ENCODE measurements around the gene HSPB6. TPM values are rescaled to one million over a fixed set of nuclear protein-coding genes. Genes with fewer than 3 reads are reported as not detected.

The HSPB6 gene, protein sequence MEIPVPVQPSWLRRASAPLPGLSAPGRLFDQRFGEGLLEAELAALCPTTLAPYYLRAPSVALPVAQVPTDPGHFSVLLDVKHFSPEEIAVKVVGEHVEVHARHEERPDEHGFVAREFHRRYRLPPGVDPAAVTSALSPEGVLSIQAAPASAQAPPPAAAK
- total RNA-seq: 55.8 and 106 TPM in 2 replicates

DNA sequence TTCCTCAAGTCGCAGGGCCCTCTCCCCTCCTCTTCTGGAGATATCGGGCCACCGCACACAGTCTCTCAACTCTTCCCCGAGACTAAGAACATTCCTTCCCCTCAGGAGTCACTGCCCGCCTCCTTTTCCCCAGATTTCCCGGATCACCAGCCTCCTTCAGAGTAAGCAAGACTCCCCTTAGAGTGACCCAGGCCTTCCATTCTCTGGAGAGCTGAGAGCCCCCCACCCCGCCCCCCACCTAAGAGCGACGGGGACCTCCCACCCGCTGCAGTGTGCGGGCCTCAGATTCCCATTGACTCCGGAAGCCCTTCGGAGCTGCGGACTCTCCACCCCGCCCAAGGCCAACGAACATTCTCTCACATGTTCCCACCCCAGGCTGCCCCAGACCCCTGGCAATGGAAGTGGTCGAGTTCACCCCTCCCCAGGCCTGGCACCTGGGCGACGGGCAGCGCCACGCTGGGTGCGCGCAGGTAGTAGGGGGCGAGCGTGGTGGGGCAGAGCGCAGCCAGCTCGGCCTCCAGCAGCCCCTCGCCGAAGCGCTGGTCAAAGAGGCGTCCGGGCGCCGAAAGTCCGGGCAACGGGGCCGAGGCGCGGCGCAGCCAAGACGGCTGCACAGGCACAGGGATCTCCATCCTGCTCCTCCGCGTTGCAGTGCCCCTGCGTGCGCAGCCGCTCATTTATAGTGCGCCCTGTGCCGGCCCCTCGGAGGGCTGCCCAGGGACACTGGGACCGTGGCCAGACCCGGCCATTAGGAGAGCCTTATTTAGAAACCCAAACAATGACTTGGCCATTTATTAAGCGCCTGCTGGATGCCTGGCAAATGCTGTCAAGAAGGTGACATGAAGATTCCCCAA is at the start of gene HSPB6:
Gene HSPB6, minus strand, starts transcription at position 653 of the 854 bp plus-strand sequence. Its CDS starts 21 bp downstream, at position 632.

DNA sequence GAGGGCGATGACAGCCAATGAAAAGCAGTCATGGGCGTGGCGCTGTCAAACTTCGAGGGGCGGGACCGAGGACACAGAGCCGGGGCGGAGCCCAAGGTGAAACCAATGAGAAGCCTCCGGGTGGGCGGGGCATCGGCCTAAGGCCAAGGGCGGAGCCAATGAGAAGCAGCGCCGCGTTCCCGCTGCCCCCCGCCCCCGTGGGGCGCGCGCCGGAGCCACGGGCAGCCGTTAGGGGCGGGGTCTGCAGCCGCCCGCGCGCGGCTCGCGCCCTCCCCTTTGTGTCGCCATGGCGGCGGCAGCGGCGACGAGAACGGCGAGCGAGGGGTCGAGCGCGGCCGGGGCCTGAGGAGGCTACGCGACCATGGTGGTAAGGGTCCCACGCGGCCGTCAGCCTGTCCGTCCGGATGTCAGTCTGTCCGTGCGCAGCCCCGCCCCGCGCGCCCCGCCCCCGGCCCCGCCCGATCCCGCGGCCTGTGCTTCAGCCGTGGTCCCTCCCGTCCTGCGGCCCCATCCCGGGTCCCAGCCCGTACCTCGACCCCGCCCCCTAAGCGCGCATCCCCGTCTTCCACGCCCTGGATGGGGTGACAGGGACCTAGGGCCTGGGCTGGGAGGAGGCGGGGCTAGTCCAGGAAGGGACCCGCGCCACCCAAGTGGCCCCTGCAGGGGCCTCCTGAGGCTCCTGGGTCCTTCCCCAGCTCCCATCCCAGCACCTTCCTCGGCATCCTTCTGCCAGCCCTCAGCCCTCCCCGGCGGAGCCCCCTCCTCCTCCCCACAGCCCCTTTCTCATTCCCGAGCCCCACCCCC is 18.7 kb upstream of the HSPB6 start, which contains the start of gene ARHGAP33:
Gene ARHGAP33, plus strand, starts transcription at position 267 of the 804 bp plus-strand sequence. Its CDS starts 95 bp downstream, at position 362.

DNA sequence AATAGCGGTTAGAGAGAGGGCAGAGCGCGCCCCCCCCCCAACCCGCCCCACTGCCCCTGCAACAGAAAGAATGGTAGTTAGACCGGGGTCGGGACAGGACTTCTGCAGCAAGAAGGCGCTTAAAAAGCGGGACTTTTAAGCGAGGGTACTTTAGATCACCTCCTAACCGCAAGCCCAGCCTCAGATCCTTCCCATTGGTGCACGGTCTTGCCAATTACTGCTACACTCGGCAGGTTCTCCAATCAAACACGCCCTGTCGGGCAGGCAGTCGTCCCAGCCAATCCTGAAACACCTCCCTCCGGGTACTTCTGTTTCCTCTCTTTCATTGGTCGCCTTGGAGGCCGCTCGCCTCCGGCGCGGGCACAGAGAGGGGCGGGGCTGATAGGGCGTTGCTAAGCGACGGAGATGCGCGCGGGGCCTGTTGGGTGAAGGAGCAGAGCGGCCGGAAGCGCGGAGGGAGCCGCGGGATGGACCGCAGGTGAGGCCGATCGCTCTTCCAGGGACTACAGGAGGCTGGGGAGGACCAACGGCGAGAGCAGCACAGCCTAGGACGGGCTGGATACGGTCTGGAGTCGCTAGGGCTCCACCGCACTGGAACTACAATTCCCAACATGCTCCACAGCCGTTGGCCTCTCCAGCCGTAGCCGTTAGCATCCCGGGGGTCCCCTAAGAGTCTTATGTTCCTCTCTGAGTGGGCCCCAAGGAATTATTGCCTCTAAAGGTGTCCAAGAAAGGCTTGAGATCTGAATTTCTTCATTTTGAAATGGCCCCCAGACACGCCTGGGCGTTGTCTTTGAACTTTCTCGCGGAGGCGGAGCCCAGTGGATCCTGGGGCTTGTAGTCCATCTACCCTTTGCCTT is 1.1 kb upstream of the HSPB6 start, which contains the start of gene PROSER3:
Gene PROSER3, plus strand, starts transcription at position 428 of the 860 bp plus-strand sequence. Its CDS starts 40 bp downstream, at position 468.

DNA sequence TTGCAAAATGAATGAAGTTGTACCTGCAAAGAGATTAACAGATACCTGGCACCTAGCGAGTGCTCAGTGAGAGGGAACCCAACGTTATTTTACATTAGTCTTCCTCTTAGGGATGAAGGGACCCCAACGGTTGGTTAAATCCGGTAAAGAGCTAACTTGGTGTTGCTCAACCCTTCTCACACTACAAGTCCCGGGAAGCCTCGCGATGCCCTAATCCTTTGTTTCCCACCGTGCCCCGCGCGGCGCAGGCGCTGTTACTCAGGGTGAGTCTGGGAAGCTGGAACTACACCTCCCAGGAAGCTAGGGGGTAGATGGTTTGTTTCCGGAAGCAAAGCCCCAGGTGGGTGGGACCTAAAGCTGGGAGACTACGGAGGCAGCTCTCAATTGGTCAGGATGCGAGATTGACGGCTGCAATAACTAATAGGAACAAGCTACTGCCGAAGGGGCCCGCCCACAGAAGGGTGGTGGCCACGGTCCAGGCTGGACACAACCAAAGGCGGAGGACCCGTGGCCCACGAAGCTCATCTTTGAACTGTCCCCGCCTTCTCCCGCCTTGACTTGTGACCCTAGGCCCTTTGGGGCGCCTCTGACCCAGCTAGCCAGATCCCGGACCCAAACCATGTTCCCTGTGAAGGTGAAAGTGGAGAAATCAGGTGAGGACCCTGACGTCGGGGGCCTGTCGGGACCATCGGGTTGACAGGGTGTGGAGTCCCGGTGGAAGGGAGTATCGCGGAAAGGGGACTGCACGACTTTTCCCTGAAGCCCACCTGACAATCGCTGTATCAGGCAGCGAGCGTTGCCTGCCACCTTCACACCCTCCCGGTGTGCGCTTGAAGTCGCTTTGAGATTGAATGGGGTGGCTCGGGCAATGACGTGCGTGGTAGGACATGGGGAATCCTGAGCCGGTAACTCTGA is 8.5 kb downstream of the HSPB6 start, which contains the start of gene LIN37:
Gene LIN37, plus strand, starts transcription at position 471 of the 915 bp plus-strand sequence. Its CDS starts 149 bp downstream, at position 620.

DNA sequence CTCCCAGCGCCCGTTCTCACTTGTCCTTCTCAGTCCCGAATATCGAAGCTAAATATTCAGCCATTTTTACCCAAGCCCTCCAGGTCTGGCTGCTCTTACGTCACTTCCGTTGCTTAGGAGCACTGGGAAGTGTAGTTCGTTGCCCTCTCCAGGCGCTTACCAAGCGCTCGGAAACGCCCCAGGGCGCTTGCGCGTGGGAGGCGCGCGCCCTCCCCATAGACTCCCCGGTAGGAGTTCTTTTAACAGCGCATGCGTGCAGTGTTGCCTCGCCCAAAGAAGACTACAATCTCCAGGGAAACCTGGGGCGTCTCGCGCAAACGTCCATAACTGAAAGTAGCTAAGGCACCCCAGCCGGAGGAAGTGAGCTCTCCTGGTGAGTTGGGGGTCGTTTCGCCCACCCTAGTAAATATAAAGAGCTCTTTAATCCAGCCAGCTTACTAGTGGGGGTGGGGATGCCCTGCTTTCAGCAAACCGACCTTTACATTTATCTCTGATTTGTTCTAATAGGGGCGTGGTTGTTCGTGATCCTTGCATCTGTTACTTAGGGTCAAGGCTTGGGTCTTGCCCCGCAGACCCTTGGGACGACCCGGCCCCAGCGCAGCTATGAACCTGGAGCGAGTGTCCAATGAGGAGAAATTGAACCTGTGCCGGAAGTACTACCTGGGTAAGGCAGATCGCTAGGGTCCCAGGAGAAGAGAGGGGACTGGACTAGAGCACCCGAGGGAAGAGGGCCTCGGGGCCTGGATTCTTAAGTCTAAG is 11.3 kb downstream of the HSPB6 start, which contains the start of the genes PSENEN and U2AF1L4:
Gene PSENEN, plus strand, starts transcription at position 324 of the 759 bp plus-strand sequence. Its CDS starts 280 bp downstream, at position 604.
Gene U2AF1L4, minus strand, starts transcription at position 91 of the 759 bp plus-strand sequence. Its CDS starts 27 bp downstream, at position 64.

DNA sequence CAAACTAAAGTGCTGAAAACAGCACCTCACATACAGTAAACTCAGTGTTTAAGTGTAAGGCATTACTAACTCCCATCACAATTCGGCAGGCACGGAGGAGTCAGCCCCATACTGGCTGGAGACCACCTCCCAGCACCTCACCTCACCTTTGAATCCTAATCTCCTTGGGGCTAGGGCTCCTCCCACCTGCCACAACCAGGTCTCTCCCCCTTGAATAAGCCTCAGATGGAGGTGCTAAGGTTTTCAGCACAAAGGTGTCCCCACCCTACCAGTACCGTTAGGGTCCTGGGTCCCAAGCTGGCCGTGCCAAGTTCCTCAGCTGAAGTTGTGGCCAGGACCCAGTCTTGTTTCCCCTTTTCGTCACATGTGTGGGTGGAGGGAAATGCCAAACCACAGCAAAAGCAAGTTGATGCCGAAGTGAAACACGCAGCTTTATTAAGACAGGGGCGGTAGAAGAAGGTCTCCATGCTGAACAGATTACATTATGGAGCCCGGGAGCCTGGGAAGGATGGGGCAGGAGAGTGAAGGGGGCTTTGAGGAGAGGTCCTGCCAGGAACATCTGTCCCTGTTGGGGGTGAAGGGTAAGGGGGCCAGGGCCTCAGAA is 14.6 kb downstream of the HSPB6 start, which contains the start of gene IGFLR1:
Gene IGFLR1, minus strand, starts transcription at position 332 of the 604 bp plus-strand sequence. CDS start 1,272 bp downstream, outside the sequence.

DNA sequence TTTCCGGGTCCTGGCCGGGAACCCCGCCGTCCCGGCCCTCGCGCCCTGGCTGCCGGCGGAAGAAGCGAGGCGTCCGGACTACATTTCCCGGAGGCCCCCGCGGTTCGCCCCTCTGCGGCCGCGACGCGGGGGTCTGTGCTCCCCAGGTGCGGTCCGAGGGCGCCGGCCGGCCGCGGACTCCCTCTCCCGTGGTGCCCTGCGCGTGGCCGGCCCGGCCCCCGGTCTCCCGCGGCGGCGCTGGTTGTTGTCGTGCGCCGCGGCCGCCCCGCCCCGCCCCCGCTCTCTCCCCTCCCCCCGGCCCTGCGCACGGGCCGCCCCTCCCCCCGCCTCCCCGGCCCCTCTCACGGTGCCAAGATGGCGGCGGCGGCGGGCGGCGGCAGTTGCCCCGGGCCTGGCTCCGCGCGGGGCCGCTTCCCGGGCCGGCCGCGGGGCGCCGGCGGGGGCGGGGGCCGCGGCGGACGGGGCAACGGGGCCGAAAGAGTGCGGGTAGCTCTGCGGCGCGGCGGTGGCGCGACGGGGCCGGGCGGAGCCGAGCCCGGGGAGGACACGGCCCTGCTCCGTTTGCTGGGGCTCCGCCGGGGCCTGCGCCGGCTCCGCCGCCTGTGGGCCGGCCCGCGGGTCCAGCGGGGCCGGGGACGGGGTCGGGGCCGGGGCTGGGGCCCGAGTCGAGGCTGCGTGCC is 39.0 kb downstream of the HSPB6 start, which contains the start of gene KMT2B:
Gene KMT2B, plus strand, starts transcription at position 339 of the 680 bp plus-strand sequence. Its CDS starts 16 bp downstream, at position 355.

Other genes with a start within 250 kb of the HSPB6 start
- 0.53 and 2.3 TPM in 2 replicates for gene DMKN, start 243.4 kb downstream of the HSPB6 start, total RNA-seq
- gene SBSN, start 228.7 kb downstream of the HSPB6 start, total RNA-seq: 0.66 and 0.87 TPM in 2 replicates
- gene GAPDHS, start 223.6 kb downstream of the HSPB6 start, total RNA-seq: not detected in 2 replicates
- 73.3 and 90.4 TPM in 2 replicates for gene TMEM147, start 211.4 kb downstream of the HSPB6 start, total RNA-seq
- not detected in 2 replicates for gene ATP4A, start 193.4 kb downstream of the HSPB6 start, total RNA-seq
- gene PMIS2, start 170.9 kb downstream of the HSPB6 start, total RNA-seq: not detected in 2 replicates
- 4.4 and 6.7 TPM in 2 replicates for gene HAUS5, start 144.3 kb downstream of the HSPB6 start, total RNA-seq
- gene RBM42, start 128.0 kb downstream of the HSPB6 start, total RNA-seq: 36.8 and 38.8 TPM in 2 replicates
- 0.12 and 0.26 TPM in 2 replicates for gene ETV2, start 115.3 kb downstream of the HSPB6 start, total RNA-seq
- 462 and 513 TPM in 2 replicates for gene COX6B1, start 108.7 kb downstream of the HSPB6 start, total RNA-seq
- not detected in 2 replicates for gene UPK1A, start 90.5 kb downstream of the HSPB6 start, total RNA-seq
- gene ZBTB32, start 52.5 kb downstream of the HSPB6 start, total RNA-seq: not detected in 2 replicates
- 3.6 and 5.9 TPM in 2 replicates for gene KMT2B, start 39.0 kb downstream of the HSPB6 start, total RNA-seq
- gene IGFLR1, start 14.6 kb downstream of the HSPB6 start, total RNA-seq: 1.1 TPM in 2 replicates
- gene U2AF1L4, start 11.6 kb downstream of the HSPB6 start, total RNA-seq: 7.3 and 10.3 TPM in 2 replicates
- gene PSENEN, start 11.4 kb downstream of the HSPB6 start, total RNA-seq: 16.8 and 17.2 TPM in 2 replicates
- gene LIN37, start 8.5 kb downstream of the HSPB6 start, total RNA-seq: 6.7 and 7.0 TPM in 2 replicates
- 3.6 and 4.7 TPM in 2 replicates for gene PROSER3, start 1.1 kb upstream of the HSPB6 start, total RNA-seq
- gene ARHGAP33, start 18.5 kb upstream of the HSPB6 start, total RNA-seq: 2.9 and 3.2 TPM in 2 replicates
- not detected in 2 replicates for gene PRODH2, start 55.8 kb upstream of the HSPB6 start, total RNA-seq
- not detected in 2 replicates for gene NPHS1, start 95.5 kb upstream of the HSPB6 start, total RNA-seq
- not detected in 2 replicates for gene KIRREL2, start 99.9 kb upstream of the HSPB6 start, total RNA-seq
- 7.7 and 14.0 TPM in 2 replicates for gene APLP1, start 111.5 kb upstream of the HSPB6 start, total RNA-seq
- gene NFKBID, start 143.5 kb upstream of the HSPB6 start, total RNA-seq: 3.2 and 4.0 TPM in 2 replicates
- 0.79 and 1.2 TPM in 2 replicates for gene HCST, start 145.5 kb upstream of the HSPB6 start, total RNA-seq
- gene TYROBP, start 151.3 kb upstream of the HSPB6 start, total RNA-seq: not detected in 2 replicates
- gene LRFN3, start 179.3 kb upstream of the HSPB6 start, total RNA-seq: 1.5 and 2.4 TPM in 2 replicates
- gene SDHAF1, start 238.2 kb upstream of the HSPB6 start, total RNA-seq: 13.5 and 15.2 TPM in 2 replicates